Keratinocyte (primary cell): ENCODE measurements around the gene PLXNA2. TPM values are rescaled to one million over a fixed set of nuclear protein-coding genes. Genes with fewer than 3 reads are reported as not detected.

Source experiments
- DNase-seq: peaks from one replicate; pipeline ENCODE4 v3.0.0-alpha.2; 2011; ENCODE audit warnings: low read depth, missing footprints, low spot score
- FAIRE-seq: peaks from 2 replicates; lab custom pipeline; 2011; peaks lifted over from hg19 to GRCh38; lab: Jason Lieb, UNC
- H2AFZ ChIP-seq: 2 replicates; pipeline ENCODE4 v1.6.0; 2012; ENCODE audit warnings: low read length, control low read depth, inconsistent platforms; ENCODE audit not compliant: control insufficient read depth
- H3K27ac ChIP-seq: 2 replicates; pipeline ENCODE4 v1.5.1; 2011; ENCODE audit warnings: low read length; ENCODE audit not compliant: control insufficient read depth, insufficient read depth
- H3K27me3 ChIP-seq: 3 replicates; pipeline ENCODE4 v1.6.0; 2011; ENCODE audit warnings: low read length; ENCODE audit not compliant: control insufficient read depth, insufficient read depth; ENCODE audit errors: extremely low read depth
- H3K36me3 ChIP-seq, 2 experiments: 2 replicates in 1 of 2; 3 replicates in 1 of 2; pipeline ENCODE4 v1.5.1; 2011; ENCODE audit warnings: low read length in 2 of 2, mild to moderate bottlenecking in 1 of 2; ENCODE audit not compliant: control insufficient read depth in 2 of 2, insufficient read depth in 2 of 2; ENCODE audit errors: extremely low read depth in 1 of 2
- H3K4me1 ChIP-seq: 3 replicates; pipeline ENCODE4 v1.5.1; 2011; ENCODE audit warnings: low read length; ENCODE audit not compliant: control insufficient read depth, insufficient read depth; ENCODE audit errors: extremely low read depth
- H3K4me2 ChIP-seq: 3 replicates; pipeline ENCODE4 v1.6.0; 2011; ENCODE audit warnings: low read depth, low read length; ENCODE audit not compliant: control insufficient read depth, insufficient read depth; ENCODE audit errors: extremely low read depth
- H3K4me3 ChIP-seq, 3 experiments: fragments of 200-600 bp in 1 of 3; sonication (generic) in 1 of 3; 2 replicates in 2 of 3; 3 replicates in 1 of 3; pipeline ENCODE4 v1.5.1; 2011 to 2016; ENCODE audit warnings: low read length in 3 of 3, mild to moderate bottlenecking in 3 of 3, control low read depth in 2 of 3, inconsistent platforms in 1 of 3, low read depth in 1 of 3, mixed read lengths in 1 of 3, mixed run types in 1 of 3, moderate library complexity in 1 of 3; ENCODE audit not compliant: control insufficient read depth in 2 of 3, insufficient read depth in 2 of 3; ENCODE audit errors: extremely low read depth in 1 of 3
- H3K79me2 ChIP-seq: 2 replicates; pipeline ENCODE4 v1.6.0; 2012; ENCODE audit warnings: low read length; ENCODE audit not compliant: control insufficient read depth, insufficient read depth
- H3K9ac ChIP-seq: 3 replicates; pipeline ENCODE4 v1.6.0; 2011; ENCODE audit warnings: low read length; ENCODE audit not compliant: control insufficient read depth, insufficient read depth; ENCODE audit errors: extremely low read depth
- H3K9me1 ChIP-seq: 3 replicates; pipeline ENCODE4 v1.6.0; 2011; ENCODE audit warnings: low read length; ENCODE audit not compliant: control insufficient read depth, insufficient read depth; ENCODE audit errors: extremely low read depth
- H3K9me3 ChIP-seq: 2 replicates; pipeline ENCODE4 v1.5.1; 2012; ENCODE audit warnings: low read depth, low read length; ENCODE audit not compliant: control insufficient read depth
- H4K20me1 ChIP-seq: 3 replicates; pipeline ENCODE4 v1.6.0; 2011; ENCODE audit warnings: low read length; ENCODE audit not compliant: control insufficient read depth, insufficient read depth; ENCODE audit errors: extremely low read depth
- CTCF ChIP-seq, 3 experiments: IDR thresholded peaks in 1 of 3; conservative IDR thresholded peaks in 1 of 3; optimal IDR thresholded peaks in 1 of 3; 2 replicates in 2 of 3; 3 replicates in 1 of 3; pipeline versions ENCODE3 to v1.5.1; 2011; ENCODE audit warnings: low read length in 3 of 3, mild to moderate bottlenecking in 3 of 3, moderate library complexity in 2 of 3, control low read depth in 1 of 3, inconsistent platforms in 1 of 3; ENCODE audit not compliant: insufficient read depth in 2 of 3; ENCODE audit errors: extremely low read depth in 1 of 3
- EZH2 ChIP-seq: IDR thresholded peaks from one replicate; pipeline ENCODE4 v1.6.1; 2012; ENCODE audit warnings: inconsistent platforms, mild to moderate bottlenecking, low read length, moderate library complexity
- dilution Hi-C: fragments of 300-500 bp; cut with MboI; formaldehyde crosslinking; loops from one replicate; pipeline ENCODE4 v1.7.0; 2020; ENCODE audit warnings: low sequenced_read_pairs; ENCODE audit not compliant: extremely low pct_ligation_motif_present
- polyA plus RNA-seq, 5 experiments: library from polyadenylated mRNA; depleted of rRNA in 3 of 5; stranded (reverse) in 3 of 5; stranded (forward) in 1 of 5; unstranded in 1 of 5; fragments of >200 nt; gene quantifications; 1 replicate in 1 of 5; 2 replicates in 3 of 5; 3 replicates in 1 of 5; pipeline versions ENCODE4 v1.2.1 to v1.2.3, GENCODE V29; 2011 to 2012; ENCODE audit warnings: missing spikeins in 2 of 5, low read depth in 1 of 5, low replicate concordance in 1 of 5

Gene PLXNA2
- polyA plus RNA-seq, 1 donor (not counting 4 experiments of a cell fraction or from before 2014, with no cell fraction given) = 6.7 TPM

GRCh38 chr1:208009706-208010444, 234.3 kb downstream of the PLXNA2 start:
- no peak for FAIRE-seq

GRCh38 chr1:208009303-208009702, 234.9 kb downstream of the PLXNA2 start:
- no peak overlapping the region for H3K27ac ChIP-seq
- no peak overlapping the region for H3K4me2 ChIP-seq
- no peak overlapping the region for H3K4me3 ChIP-seq
- H4K20me1 ChIP-seq = no peaks in the 10 kb centered on the region
- no peaks in the 10 kb centered on the region for H3K36me3 ChIP-seq
- no peaks in the 10 kb centered on the region for H3K9me3 ChIP-seq
- DNase-seq = no peak
- FAIRE-seq = no peak
- H2AFZ ChIP-seq = no peak overlapping the region
- dilution Hi-C loops = no loop called here
- H3K79me2 ChIP-seq = no peaks in the 10 kb centered on the region
- no peaks in the 10 kb centered on the region for H3K27me3 ChIP-seq
- no peaks in the 10 kb centered on the region for H3K9me1 ChIP-seq
- no peak for TF ChIP-seq CTCF (optimal IDR thresholded peaks at IDR 0.05 in 1 of 3, IDR thresholded peaks at IDR 0.05 in 1 of 3, conservative IDR thresholded peaks at IDR 0.05 in 1 of 3; ENCODE audit: extremely low read depth in 1 of 3, insufficient read depth in 2 of 3, low read length in 3 of 3)
- no peaks in the 10 kb centered on the region for H3K4me1 ChIP-seq
- no peak overlapping the region for H3K9ac ChIP-seq

More at GRCh38 chr1:208009706-208010444, 234.3 kb downstream of the PLXNA2 start:
- DNase-seq = no peak
- Histone ChIP-seq H3K4me1 (no peaks in the 10 kb centered on the region), H3K4me3 (no peak overlapping the region), H3K79me2 (no peaks in the 10 kb centered on the region), H3K9me1 (no peaks in the 10 kb centered on the region), H3K36me3 (no peaks in the 10 kb centered on the region), H3K9me3 (no peaks in the 10 kb centered on the region), H4K20me1 (no peaks in the 10 kb centered on the region), H2AFZ (no peak overlapping the region), H3K27me3 (no peaks in the 10 kb centered on the region), H3K9ac (no peak overlapping the region), H3K27ac (no peak overlapping the region), H3K4me2 (no peak overlapping the region)
- dilution Hi-C loops = no loop called here
- TF ChIP-seq CTCF (optimal IDR thresholded peaks at IDR 0.05 in 1 of 3, IDR thresholded peaks at IDR 0.05 in 1 of 3, conservative IDR thresholded peaks at IDR 0.05 in 1 of 3; ENCODE audit: extremely low read depth in 1 of 3, insufficient read depth in 2 of 3, low read length in 3 of 3) (no peak), EZH2 (no peak)
